PC-3 (cell line): ENCODE measurements around the gene TNK1. TPM values are rescaled to one million over a fixed set of nuclear protein-coding genes. Genes with fewer than 3 reads are reported as not detected.

ENCODE experiments used
- ATAC-seq: fragments of 200-7000 bp; cut with Tn5 transposase; 2 replicates; pipeline ENCODE4 v1.9.1; 2020; ENCODE audit warnings: mild to moderate bottlenecking, moderate library complexity
- BruUV-seq: library from RNA; stranded (reverse); fragments of 400-500 nt; replicated peaks from 2 replicates; lab custom pipeline; 2021; lab: Mats Ljungman, UMichigan
- CTCF ChIA-PET: fragments of 300-600 bp; sonication (Branson Sonifier 250); formaldehyde crosslinking; loops from one replicate; lab custom pipeline; 2022; ENCODE audit warnings: antibody characterized with exemption; lab: Charles Lee
- POLR2A ChIA-PET: fragments of 300-600 bp; sonication (Branson Sonifier 250); formaldehyde crosslinking; loops from one replicate; lab custom pipeline; 2022; ENCODE audit warnings: antibody characterized with exemption; ENCODE audit not compliant: unreplicated experiment; lab: Charles Lee
- DNase-seq: peaks from one replicate; pipeline ENCODE4 v3.0.0-alpha.2; 2015
- H2AFZ ChIP-seq: fragments of 300-600 bp; sonication (generic); 2 replicates; pipeline ENCODE4 v1.6.0; 2016; ENCODE audit warnings: antibody characterized with exemption, low read length
- H3F3A ChIP-seq: fragments of 300-600 bp; sonication (generic); one replicate; pipeline ENCODE4 v1.6.0; 2017; ENCODE audit warnings: antibody characterized with exemption, low read length, control low read depth, mild to moderate bottlenecking; ENCODE audit not compliant: unreplicated experiment
- H3K27ac ChIP-seq: fragments of 300-600 bp; sonication (generic); 2 replicates; pipeline ENCODE4 v1.5.1; 2016; ENCODE audit warnings: mild to moderate bottlenecking, low read length
- H3K27me3 ChIP-seq: fragments of 300-600 bp; sonication (generic); 2 replicates; pipeline ENCODE4 v1.6.1; 2016; ENCODE audit warnings: low read length, mixed read lengths
- H3K36me3 ChIP-seq: fragments of 300-600 bp; sonication (generic); 2 replicates; pipeline ENCODE4 v1.6.1; 2016; ENCODE audit warnings: low read depth, mixed run types, low read length, mixed read lengths
- H3K4me1 ChIP-seq: fragments of 300-600 bp; sonication (generic); 2 replicates; pipeline ENCODE4 v1.5.1; 2016; ENCODE audit warnings: low read length; ENCODE audit not compliant: insufficient read depth
- H3K4me2 ChIP-seq: fragments of 300-600 bp; sonication (generic); 2 replicates; pipeline ENCODE4 v1.6.0; 2016; ENCODE audit warnings: low read length
- H3K4me3 ChIP-seq: fragments of 300-600 bp; sonication (generic); 2 replicates; pipeline ENCODE4 v1.5.1; 2016; ENCODE audit warnings: mild to moderate bottlenecking, low read length, mixed read lengths
- H3K79me2 ChIP-seq: fragments of 300-600 bp; sonication (generic); 2 replicates; pipeline ENCODE4 v1.6.1; 2017; ENCODE audit warnings: low read length, mixed read lengths
- H3K9ac ChIP-seq: fragments of 300-600 bp; sonication (generic); 2 replicates; pipeline ENCODE4 v1.6.0; 2016; ENCODE audit warnings: mild to moderate bottlenecking, low read length
- H3K9me2 ChIP-seq: fragments of 300-600 bp; sonication (generic); replicated peaks from 2 replicates; pipeline ENCODE4 v1.6.1; 2016; ENCODE audit warnings: mixed run types, low read length, mixed read lengths
- H3K9me3 ChIP-seq: fragments of 300-600 bp; sonication (generic); 2 replicates; pipeline ENCODE4 v1.6.1; 2016; ENCODE audit warnings: low read length, mixed read lengths
- H4K20me1 ChIP-seq: fragments of 300-600 bp; sonication (generic); 2 replicates; pipeline ENCODE4 v1.6.1; 2016; ENCODE audit warnings: low read length, mixed read lengths
- EZH2 ChIP-seq: fragments of 300-600 bp; sonication (generic); IDR thresholded peaks from one replicate; pipeline ENCODE4 v1.6.1; 2017; ENCODE audit warnings: antibody characterized with exemption, mild to moderate bottlenecking, low read length; ENCODE audit not compliant: unreplicated experiment
- EZH2phosphoT487 ChIP-seq: fragments of 300-600 bp; sonication (generic); IDR thresholded peaks from 2 replicates; pipeline ENCODE4 v1.6.1; 2018; ENCODE audit warnings: mild to moderate bottlenecking, antibody characterized with exemption, low read length, borderline replicate concordance
- intact Hi-C: fragments of 100-400 bp; cut with micrococcal nuclease; formaldehyde crosslinking; loops from 2 replicates; pipeline ENCODE4 v1.9.0; 2023
- total RNA-seq: library from RNA; depleted of rRNA; stranded (reverse); fragments of >200 nt; gene quantifications from 2 replicates; pipeline ENCODE4 v1.2.3, GENCODE V29; 2014
- TF ChIP-seq, protein P1 (sequence below): fragments of 300-600 bp; sonication (generic); conservative IDR thresholded peaks from 2 replicates; pipeline ENCODE4 v1.5.1; 2017; ENCODE audit warnings: antibody characterized with exemption, low read depth, mild to moderate bottlenecking, low read length

TNK1 gene
- total RNA-seq, 1 experiment from 2014 or later, result 10.8 TPM

DNA sequence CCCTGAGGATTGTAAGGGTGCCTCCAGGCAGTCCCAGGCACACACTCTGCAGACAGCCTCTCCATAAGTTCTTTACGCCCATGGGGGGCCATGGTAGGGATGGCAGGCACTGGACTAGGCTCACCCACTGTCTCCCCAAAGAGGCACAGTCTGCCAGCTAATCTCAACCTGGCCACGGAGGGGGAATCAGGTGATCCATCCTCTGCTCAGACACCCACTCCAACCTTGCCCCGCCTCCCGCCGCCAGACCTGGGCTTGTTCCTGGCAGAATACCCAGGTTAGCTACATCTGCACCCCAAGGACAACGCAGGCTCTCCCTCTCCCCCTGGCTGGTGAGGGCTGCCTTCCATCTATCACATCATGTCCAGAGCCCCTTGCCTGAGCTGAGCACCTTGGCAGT, 28.0 kb downstream of the TNK1 start:
- Histone ChIP-seq H3K9me2 (no peaks in the 10 kb centered on the region), H3K4me3 (no peak overlapping the region), H3K9ac (no peak overlapping the region), H3K27ac (no peak overlapping the region), H3K4me1 (peaks cover 4% of the 10 kb centered on the region; the same call in 1 of the 2 replicates), H3K36me3 (no peaks in the 10 kb centered on the region), H3K79me2 (no peaks in the 10 kb centered on the region), H3K27me3 (no peaks in the 10 kb centered on the region), H2AFZ (no peak overlapping the region), H3K9me3 (no peaks in the 10 kb centered on the region), H4K20me1 (no peaks in the 10 kb centered on the region), H3F3A (no peaks in the 10 kb centered on the region), H3K4me2 (no peak overlapping the region)
- intact Hi-C loops, result no loop called here
- no TSS peak for BruUV-seq
- POLR2A ChIA-PET, result no interaction called here
- DNase-seq (no peak), ATAC-seq (no peak)
- CTCF ChIA-PET, result no interaction called here
- TF ChIP-seq EZH2 (no peak), EZH2phosphoT487 (no peak)
- TF ChIP-seq, protein P1, sequence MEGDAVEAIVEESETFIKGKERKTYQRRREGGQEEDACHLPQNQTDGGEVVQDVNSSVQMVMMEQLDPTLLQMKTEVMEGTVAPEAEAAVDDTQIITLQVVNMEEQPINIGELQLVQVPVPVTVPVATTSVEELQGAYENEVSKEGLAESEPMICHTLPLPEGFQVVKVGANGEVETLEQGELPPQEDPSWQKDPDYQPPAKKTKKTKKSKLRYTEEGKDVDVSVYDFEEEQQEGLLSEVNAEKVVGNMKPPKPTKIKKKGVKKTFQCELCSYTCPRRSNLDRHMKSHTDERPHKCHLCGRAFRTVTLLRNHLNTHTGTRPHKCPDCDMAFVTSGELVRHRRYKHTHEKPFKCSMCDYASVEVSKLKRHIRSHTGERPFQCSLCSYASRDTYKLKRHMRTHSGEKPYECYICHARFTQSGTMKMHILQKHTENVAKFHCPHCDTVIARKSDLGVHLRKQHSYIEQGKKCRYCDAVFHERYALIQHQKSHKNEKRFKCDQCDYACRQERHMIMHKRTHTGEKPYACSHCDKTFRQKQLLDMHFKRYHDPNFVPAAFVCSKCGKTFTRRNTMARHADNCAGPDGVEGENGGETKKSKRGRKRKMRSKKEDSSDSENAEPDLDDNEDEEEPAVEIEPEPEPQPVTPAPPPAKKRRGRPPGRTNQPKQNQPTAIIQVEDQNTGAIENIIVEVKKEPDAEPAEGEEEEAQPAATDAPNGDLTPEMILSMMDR, result no peak

DNA sequence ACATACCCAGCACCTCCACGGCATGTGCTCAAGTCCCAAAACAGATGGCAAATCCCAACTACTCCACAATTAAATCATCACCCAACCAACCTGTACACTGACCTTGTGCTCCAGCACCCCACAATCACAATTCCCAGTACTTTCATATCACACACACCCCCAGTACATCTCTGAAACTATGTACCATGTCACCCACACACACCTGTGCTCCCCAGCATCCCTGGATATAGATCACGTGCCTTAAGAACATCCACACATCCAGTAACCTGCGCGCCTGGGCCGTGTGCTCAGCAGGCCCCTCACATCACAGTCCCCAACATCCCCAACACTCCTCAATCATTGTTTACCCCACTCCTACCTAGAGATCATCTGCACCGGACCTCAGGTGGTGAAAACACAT, 28.8 kb downstream of the TNK1 start:
- ChIA-PET POLR2A (no interaction called here), CTCF (no interaction called here)
- H2AFZ ChIP-seq, result no peak overlapping the region
- no peaks in the 10 kb centered on the region for H3F3A ChIP-seq
- H3K4me1 ChIP-seq, result peaks cover 4% of the 10 kb centered on the region; the same call in 1 of the 2 replicates
- H3K9ac ChIP-seq, result no peak overlapping the region
- no peaks in the 10 kb centered on the region for H3K9me2 ChIP-seq
- no peaks in the 10 kb centered on the region for H3K27me3 ChIP-seq
- H3K4me3 ChIP-seq, result no peak overlapping the region
- no peaks in the 10 kb centered on the region for H4K20me1 ChIP-seq
- TF ChIP-seq, protein P1, result no peak
- TF ChIP-seq EZH2, result no peak
- TF ChIP-seq EZH2phosphoT487, result no peak
- no peak overlapping the region for H3K27ac ChIP-seq
- no peaks in the 10 kb centered on the region for H3K79me2 ChIP-seq
- H3K4me2 ChIP-seq, result no peak overlapping the region
- ATAC-seq, result no peak
- intact Hi-C loops, result no loop called here
- no TSS peak for BruUV-seq
- no peaks in the 10 kb centered on the region for H3K36me3 ChIP-seq
- no peaks in the 10 kb centered on the region for H3K9me3 ChIP-seq
- DNase-seq, result no peak

DNA sequence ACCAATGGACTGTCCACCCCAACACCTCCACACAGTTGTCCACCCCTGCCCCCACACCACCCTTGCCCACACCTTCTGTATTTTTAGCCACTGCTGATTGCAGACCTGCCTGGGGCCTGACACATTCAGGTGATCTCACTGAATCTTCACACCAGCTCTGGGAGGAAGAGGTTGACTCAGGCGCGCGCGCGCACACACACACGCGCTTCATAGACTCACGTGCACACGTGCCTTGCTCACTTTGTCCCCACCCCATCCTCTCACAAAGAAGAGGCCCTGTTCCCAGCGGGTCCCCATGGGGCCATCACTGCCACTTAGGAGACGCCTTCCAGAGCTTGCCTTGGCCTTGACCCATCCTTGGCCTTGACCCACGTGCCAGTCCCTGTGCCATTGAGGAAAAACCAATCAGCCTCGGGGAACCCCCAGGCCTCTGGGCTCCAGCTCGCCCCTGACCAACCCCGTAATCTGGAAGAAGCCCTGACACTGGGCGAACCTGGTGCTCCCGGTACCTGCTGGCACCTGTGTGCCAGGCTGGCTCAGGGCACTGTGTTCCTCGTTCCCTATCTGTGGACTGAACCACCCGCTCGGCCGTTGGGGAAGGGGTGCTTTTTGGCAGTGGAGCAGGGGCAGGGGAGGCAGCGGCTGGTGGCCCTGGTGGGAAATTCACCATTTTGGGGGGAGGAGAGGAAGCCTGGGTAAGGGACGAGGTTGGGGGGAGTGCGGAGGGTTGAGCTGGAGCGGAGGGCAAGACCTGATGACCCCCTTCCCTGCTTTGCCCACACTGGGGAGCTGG, 29.9 kb downstream of the TNK1 start:
- H3K27me3 ChIP-seq, result no peaks in the 10 kb centered on the region
- H4K20me1 ChIP-seq, result no peaks in the 10 kb centered on the region
- BruUV-seq, result no TSS peak
- no peaks in the 10 kb centered on the region for H3K79me2 ChIP-seq
- CTCF ChIA-PET, result no interaction called here
- H2AFZ ChIP-seq, result no peak overlapping the region
- ATAC-seq (no peak), DNase-seq (no peak)
- intact Hi-C loops, result no loop called here
- no peaks in the 10 kb centered on the region for H3F3A ChIP-seq
- H3K4me3 ChIP-seq, result no peak overlapping the region
- POLR2A ChIA-PET, result no interaction called here
- no peak overlapping the region for H3K9ac ChIP-seq
- H3K9me3 ChIP-seq, result no peaks in the 10 kb centered on the region
- H3K4me1 ChIP-seq, result peaks cover 1% of the 10 kb centered on the region; the same call in 1 of the 2 replicates
- no peak overlapping the region for H3K4me2 ChIP-seq
- TF ChIP-seq EZH2phosphoT487 (no peak), EZH2 (no peak)
- TF ChIP-seq, protein P1, result no peak
- H3K9me2 ChIP-seq, result no peaks in the 10 kb centered on the region
- H3K36me3 ChIP-seq, result no peaks in the 10 kb centered on the region
- no peak overlapping the region for H3K27ac ChIP-seq
